GM18519 (cell line): Measurements from ENCODE around the gene FUOM.
"Not testable (repeated sequence)": the region's sequence is repeated elsewhere in the genome, so short reads cannot be mapped to it uniquely, and the experiment has no call there.

Experiments
- ATAC-seq: cut with Tn5 transposase; IDR thresholded peaks from one replicate; pipeline ENCODE4 v1.9.1; 2021; ENCODE audit warnings: mild to moderate bottlenecking, moderate library complexity; ENCODE audit not compliant: unreplicated experiment, low FRiP score

Gene FUOM

GRCh38 chr10:133370030-133370786, 12.4 kb upstream of the FUOM start:
- ATAC-seq = no peak

- no peak for ATAC-seq
These were observed 10.3 kb upstream of the FUOM start for GRCh38 chr10:133368153-133368552.

GRCh38 chr10:133367461-133367860, 9.6 kb upstream of the FUOM start:
- ATAC-seq = not testable (repeated sequence)

- ATAC-seq = no peak
These were observed 8.9 kb upstream of the FUOM start for GRCh38 chr10:133366751-133367150.

- ATAC-seq = no peak
These were observed 8.3 kb upstream of the FUOM start for GRCh38 chr10:133366130-133366478.

- no peak for ATAC-seq
These were observed 7.8 kb upstream of the FUOM start for GRCh38 chr10:133365461-133366129.

- ATAC-seq = no peak
These were observed 7.0 kb upstream of the FUOM start for GRCh38 chr10:133364645-133365431.

GRCh38 chr10:133362846-133363245, 5.0 kb upstream of the FUOM start:
- ATAC-seq = no peak

GRCh38 chr10:133361773-133362441, 4.1 kb upstream of the FUOM start:
- no peak for ATAC-seq

- ATAC-seq = no peak
These were observed 3.4 kb upstream of the FUOM start for GRCh38 chr10:133361227-133361626.

- no peak for ATAC-seq
These were observed 2.3 kb upstream of the FUOM start for GRCh38 chr10:133359972-133360610.

- ATAC-seq = no peak
These were observed 1.7 kb upstream of the FUOM start for GRCh38 chr10:133359554-133359971.

GRCh38 chr10:133358925-133359310, 1.1 kb upstream of the FUOM start:
- ATAC-seq = no peak

GRCh38 chr10:133358162-133358924, 524 bp upstream of the FUOM start:
- ATAC-seq = no peak

- no peak for ATAC-seq
These were observed 1.1 kb downstream of the FUOM start for GRCh38 chr10:133356549-133357284.

- no peak for ATAC-seq
These were observed 1.8 kb downstream of the FUOM start for GRCh38 chr10:133355991-133356390.

- ATAC-seq = no peak
These were observed 2.6 kb downstream of the FUOM start for GRCh38 chr10:133355266-133355665.

- ATAC-seq = no peak
These were observed 3.1 kb downstream of the FUOM start for GRCh38 chr10:133354672-133355240.
